GM21423 (cell line): ENCODE data around the gene TFAM.
A peak's percentile ranks its signal among the peaks of the same experiment; 100 is the strongest.

Experiments
- ATAC-seq: cut with Tn5 transposase; IDR thresholded peaks from one replicate; pipeline ENCODE4 v1.9.1; 2021; ENCODE audit warnings: mild to moderate bottlenecking, moderate library complexity; ENCODE audit not compliant: unreplicated experiment

The TFAM gene

GRCh38 chr10:58384999-58385783 is at the start of gene TFAM:
TSS of gene TFAM (plus strand) at chr10:58385410. CDS start at chr10:58385548, 138 bp downstream.
- ATAC-seq, result peak; percentile 88

DNA sequence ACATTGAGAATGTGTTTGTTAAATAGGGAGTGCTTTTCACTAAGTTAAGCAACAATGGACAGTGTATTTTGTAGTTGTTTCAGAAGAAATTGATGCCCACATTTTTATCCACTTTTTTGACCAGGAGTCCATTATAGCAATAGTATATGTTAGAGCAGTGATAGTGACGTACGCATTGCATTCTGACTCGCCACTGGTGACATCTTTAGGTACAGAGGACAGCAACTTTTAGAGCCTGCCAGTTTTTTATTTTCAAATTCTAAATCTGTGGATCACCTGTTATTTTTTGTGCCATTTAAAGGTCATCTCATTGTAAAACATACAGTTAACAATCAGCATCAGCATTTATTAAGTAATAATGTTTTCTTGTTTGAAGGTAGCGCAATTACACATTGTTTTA is 49.0 kb upstream of the TFAM start:
- no peak for ATAC-seq

GRCh38 chr10:58341422-58341821 is 43.8 kb upstream of the TFAM start:
- ATAC-seq, result no peak

DNA sequence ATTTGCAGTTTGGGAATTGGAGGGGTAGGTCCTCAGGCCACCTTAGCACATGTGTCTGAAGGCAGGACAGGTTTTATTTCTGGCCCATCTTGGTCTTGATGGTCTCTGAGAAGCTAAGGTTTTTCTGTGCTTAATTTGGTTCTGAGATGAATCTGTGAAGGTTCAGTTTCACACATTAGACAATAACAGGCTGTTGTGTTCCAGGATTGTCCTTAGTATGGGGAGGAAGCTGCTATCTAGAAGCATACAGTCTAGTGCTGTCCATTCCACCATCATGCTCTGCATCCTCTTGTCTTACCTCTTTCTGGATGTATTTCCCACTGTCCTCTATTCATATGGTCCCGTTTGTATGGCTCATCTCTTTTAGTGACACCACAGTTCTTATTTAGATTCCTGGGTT is 43.3 kb upstream of the TFAM start:
- peak; percentile 58 for ATAC-seq

- no peak for ATAC-seq
Observed at GRCh38 chr10:58347967-58348366, 37.2 kb upstream of the TFAM start.

GRCh38 chr10:58348571-58349033 is 36.6 kb upstream of the TFAM start:
- ATAC-seq, result no peak

DNA sequence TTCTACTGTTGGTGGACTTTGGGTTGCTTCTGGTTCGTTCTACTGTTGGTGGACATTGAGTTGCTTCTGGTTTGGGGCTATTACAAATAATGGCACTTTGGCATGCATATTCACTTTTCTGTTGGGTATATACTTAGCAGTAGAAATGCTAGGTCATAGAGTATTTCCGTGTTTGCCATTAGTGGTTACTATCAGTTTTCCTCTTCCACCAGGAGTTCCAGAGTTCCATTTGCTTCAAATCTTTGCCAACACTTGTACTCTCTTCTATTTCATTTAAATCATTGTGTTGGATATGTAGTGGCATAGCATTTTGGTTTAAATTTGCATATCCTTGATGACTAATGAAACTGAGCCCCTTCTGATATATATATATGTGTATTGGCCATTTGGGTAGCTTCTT is 35.2 kb upstream of the TFAM start:
- no peak for ATAC-seq

GRCh38 chr10:58350619-58351323 is 34.4 kb upstream of the TFAM start:
- ATAC-seq, result no peak

DNA sequence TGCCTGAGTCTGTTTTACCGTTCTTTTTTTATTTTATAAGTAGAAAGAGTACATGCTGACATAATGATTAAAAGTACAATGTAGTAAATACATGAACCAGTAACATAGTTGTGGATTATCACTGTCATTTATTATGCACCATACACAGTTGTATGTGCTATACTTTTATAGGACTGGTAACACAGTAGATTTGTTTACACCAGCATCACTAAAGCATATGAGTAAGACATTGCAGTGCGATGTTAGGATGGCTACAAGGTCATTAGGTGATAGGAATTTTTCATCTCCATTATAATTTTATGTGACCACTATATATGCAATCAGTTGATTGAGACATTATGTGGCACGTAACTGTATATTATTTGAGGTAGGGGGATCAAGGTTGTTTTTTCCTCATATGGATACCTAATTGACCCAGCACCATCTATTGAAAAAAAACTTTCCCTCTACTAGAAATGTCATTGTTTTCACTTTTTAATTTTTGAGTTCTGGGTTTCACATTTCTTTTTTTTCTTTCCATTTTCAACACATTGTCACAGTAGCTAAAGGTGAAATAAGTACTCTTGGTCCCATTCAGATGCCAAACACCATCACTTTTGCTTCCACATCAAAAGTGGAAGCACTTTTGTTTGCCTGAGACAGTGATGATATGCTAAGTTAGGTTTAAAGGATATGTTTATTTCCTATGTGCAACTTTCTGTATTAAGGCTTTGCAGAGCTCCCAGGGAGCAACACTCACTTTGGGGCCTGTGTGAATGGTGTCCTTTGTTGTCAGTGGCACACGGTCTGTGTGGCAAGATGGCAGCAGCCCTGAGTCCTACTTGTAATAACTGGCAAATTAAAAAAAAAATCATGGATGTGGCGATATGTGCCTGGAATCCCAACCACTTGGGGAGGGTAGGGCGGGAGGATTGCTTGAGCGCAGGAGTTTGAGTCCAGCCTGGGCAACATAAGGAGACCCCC is 33.3 kb upstream of the TFAM start:
- ATAC-seq, result no peak

DNA sequence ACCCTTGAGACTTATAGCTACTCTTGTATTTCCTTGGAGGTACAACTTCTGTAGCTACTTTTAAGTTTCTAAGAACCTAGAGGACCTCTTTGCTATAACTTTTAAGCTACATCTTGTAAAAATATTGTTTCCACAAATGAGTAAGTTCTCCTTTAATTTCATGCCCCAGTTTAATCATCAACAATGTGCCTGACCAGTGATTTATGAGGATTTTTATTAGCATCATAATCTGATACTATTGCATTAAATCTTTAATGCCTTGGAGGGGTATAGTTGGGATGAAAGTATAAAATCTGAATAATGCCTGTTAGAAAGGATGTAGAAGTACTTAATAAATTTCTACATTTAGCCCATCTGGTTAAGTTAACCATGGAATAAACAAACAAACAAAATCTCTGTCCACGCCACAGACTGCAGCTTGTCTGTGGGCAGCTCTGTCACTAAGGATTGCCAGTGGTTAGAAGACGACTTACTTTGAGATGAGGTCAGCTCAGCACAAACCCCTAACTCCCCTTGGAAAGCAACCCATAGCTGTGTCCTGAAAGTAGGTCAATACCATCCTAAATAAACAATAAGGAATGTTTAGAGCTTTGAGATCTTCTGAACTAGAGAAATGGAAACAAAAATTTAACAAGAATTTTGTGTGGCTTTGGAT is 32.1 kb upstream of the TFAM start:
- ATAC-seq, result no peak

GRCh38 chr10:58356756-58357155 is 28.5 kb upstream of the TFAM start:
- no peak for ATAC-seq

DNA sequence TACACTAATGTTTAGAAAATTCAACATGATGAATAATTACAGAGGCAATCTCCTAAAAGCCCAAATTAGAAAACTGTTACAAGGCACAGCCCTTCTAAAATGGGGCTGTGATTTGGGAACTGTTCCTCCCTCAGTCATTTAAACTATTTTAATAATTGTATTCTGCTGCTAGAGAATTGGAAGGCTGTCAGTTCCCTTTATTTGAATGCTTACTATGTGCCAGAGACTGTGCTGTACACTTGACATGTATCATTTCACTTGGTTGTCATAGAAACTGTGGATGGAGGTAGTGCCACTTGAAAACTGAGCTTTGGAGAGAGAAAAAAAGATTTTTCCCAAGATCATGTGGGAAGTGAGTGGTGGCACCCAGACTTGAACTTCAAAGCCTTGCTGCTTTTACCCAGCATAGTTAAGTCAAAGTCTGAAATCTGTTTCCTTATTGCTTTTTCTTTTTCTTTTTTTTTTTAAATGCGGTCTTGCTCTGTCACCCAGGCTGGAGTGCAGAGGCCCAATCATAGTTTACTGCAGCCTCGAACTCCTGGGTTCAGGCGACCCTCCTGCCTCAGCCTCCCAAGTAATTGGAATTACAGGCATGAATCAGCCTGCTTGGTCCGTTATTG is 26.8 kb upstream of the TFAM start:
- no peak for ATAC-seq

- no peak for ATAC-seq
Observed at GRCh38 chr10:58358947-58359346, 26.3 kb upstream of the TFAM start.

DNA sequence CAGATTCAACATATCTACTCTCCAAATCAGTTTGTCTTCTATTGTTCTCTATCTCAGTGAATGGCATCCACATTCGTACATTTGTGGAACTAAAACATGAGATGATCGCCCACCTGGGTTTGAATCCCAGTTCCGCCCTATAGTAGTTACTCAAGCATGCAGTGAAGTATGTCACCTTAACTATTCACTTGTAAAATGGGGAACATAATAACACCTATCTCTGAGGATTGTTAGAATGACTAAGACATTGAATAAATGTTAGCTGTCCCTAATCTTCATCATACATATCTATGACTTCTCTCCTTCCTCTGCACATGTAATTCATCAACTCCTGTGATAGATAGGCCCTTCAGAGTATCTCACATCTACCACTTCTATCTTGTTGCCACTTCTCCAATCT is 25.7 kb upstream of the TFAM start:
- no peak for ATAC-seq

- no peak for ATAC-seq
Observed at GRCh38 chr10:58360412-58361004, 24.7 kb upstream of the TFAM start.

DNA sequence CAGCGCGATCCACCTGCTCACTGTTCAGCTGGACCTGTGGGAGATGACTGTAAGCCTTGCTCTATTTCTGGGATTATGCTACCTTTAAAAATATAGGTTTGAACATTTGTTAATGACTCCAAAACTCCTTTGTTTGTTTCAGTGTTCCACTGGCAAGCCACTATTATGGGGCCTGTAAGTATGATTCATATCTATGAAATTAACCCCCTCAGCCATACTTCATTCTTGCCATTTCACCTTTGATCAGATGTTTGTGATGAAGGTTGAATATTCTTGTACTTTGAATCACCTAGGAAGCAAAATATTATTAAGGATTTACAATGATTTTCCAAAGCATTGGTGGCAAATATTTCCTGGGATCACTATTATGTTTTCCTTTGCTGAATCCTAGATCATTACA is 23.9 kb upstream of the TFAM start:
- no peak for ATAC-seq

- ATAC-seq, result no peak
Observed at GRCh38 chr10:58362027-58362789, 23.0 kb upstream of the TFAM start.

DNA sequence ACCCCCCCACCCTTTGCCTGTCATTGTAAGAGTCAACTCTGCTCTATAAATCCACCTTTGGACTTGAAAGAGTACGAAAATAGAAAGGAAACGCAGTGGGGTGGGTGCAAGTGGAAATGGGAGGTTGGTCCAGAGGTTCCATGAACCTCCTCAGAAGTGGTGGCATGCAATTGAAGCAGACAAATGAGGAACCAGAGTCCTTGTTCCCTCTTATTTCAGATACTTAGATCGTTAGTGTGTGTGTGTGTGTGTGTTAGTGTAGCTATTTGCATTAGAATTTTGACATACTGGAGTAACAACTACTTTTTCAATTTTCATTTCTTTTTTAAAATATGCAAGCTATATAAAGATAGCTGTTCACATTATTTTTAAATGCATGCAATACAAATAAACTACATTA is 18.1 kb upstream of the TFAM start:
- ATAC-seq, result no peak

DNA sequence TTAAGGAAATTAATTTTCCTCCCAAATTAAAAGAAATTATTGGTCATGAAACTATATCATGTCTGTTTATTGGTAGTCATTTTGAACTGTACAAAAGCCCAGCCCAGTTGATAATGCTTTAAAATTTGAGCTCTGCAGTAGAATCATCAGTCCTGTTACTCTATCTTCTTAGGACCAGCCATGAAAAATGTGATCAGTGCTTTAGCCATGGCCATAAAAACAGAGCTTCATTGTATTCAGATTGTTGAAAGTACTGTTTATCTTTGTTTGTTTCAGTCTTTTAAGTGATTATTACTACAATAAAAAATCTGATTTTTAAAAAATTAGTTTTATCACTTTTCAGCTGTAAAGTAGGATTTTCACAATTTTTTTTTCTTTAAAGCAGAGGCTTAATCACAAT is 13.7 kb upstream of the TFAM start:
- no peak for ATAC-seq
